Loucy (cell line): ENCODE measurements around the gene NAALADL1.

ENCODE experiments used
- H2AFZ ChIP-seq: fragments of 200-600 bp; sonication (generic); 2 replicates; pipeline ENCODE4 v1.6.0; 2016; ENCODE audit warnings: antibody characterized with exemption, mild to moderate bottlenecking, low read length, moderate library complexity
- H3F3A ChIP-seq: fragments of 200-600 bp; 2 replicates; pipeline ENCODE4 v1.6.0; 2016; ENCODE audit warnings: antibody characterized with exemption, low read depth, mild to moderate bottlenecking
- H3K27me3 ChIP-seq: fragments of 200-600 bp; sonication (generic); 2 replicates; pipeline ENCODE4 v1.6.1; 2014; ENCODE audit warnings: low read length, mild to moderate bottlenecking; ENCODE audit not compliant: insufficient read depth, poor library complexity, severe bottlenecking
- H3K36me3 ChIP-seq: fragments of 200-600 bp; sonication (generic); 2 replicates; pipeline ENCODE4 v1.6.1; 2016; ENCODE audit warnings: low read length; ENCODE audit not compliant: insufficient read depth
- H3K4me1 ChIP-seq: fragments of 200-600 bp; sonication (generic); 2 replicates; pipeline ENCODE4 v1.5.1; 2014; ENCODE audit warnings: low read length, mild to moderate bottlenecking; ENCODE audit not compliant: insufficient read depth, poor library complexity, severe bottlenecking
- H3K4me2 ChIP-seq: fragments of 200-600 bp; sonication (generic); 2 replicates; pipeline ENCODE4 v1.6.0; 2014; ENCODE audit warnings: antibody characterized with exemption, low read length, low read depth, mild to moderate bottlenecking; ENCODE audit not compliant: poor library complexity, severe bottlenecking
- H3K4me3 ChIP-seq: fragments of 200-600 bp; sonication (generic); 2 replicates; pipeline ENCODE4 v1.5.1; 2014; ENCODE audit warnings: low read length, mild to moderate bottlenecking, mixed read lengths; ENCODE audit not compliant: poor library complexity, severe bottlenecking
- H3K79me2 ChIP-seq: fragments of 200-600 bp; sonication (generic); 2 replicates; pipeline ENCODE4 v1.6.1; 2014; ENCODE audit warnings: low read length; ENCODE audit not compliant: insufficient read depth
- H3K9ac ChIP-seq: fragments of 200-600 bp; sonication (generic); 2 replicates; pipeline ENCODE4 v1.6.0; 2014; ENCODE audit warnings: mild to moderate bottlenecking, low read depth, low read length, moderate library complexity; ENCODE audit not compliant: poor library complexity, severe bottlenecking
- H3K9me2 ChIP-seq: fragments of 200-600 bp; sonication (generic); replicated peaks from 2 replicates; pipeline ENCODE4 v1.6.1; 2016; ENCODE audit warnings: low read depth, low read length, mixed read lengths
- H3K9me3 ChIP-seq: fragments of 200-600 bp; sonication (generic); 2 replicates; pipeline ENCODE4 v1.6.1; 2014; ENCODE audit warnings: mild to moderate bottlenecking, antibody characterized with exemption, low read length, low read depth; ENCODE audit not compliant: insufficient read depth
- H4K20me1 ChIP-seq: fragments of 200-600 bp; sonication (generic); 2 replicates; pipeline ENCODE4 v1.6.0; 2014; ENCODE audit warnings: antibody characterized with exemption, low read length, mild to moderate bottlenecking; ENCODE audit not compliant: insufficient read depth, poor library complexity, severe bottlenecking
- CTCF ChIP-seq: fragments of 200-600 bp; sonication (generic); conservative IDR thresholded peaks from 2 replicates; pipeline ENCODE4 v1.5.1; 2014; ENCODE audit warnings: mild to moderate bottlenecking, antibody characterized with exemption, low read length
- EZH2phosphoT487 ChIP-seq: fragments of 200-600 bp; IDR thresholded peaks from 2 replicates; pipeline ENCODE4 v1.6.1; 2018; ENCODE audit warnings: antibody characterized with exemption, mild to moderate bottlenecking, moderate library complexity, borderline replicate concordance

Gene NAALADL1

GRCh38 chr11:65083134-65083833 lies 24.9 kb upstream of the NAALADL1 start:
- peak overlapping the region; percentile 68 for H2AFZ ChIP-seq

GRCh38 chr11:65078786-65079342 lies 20.5 kb upstream of the NAALADL1 start:
- TF ChIP-seq CTCF (no peak), EZH2phosphoT487 (no peak)
- no peaks in the 10 kb centered on the region for H3F3A ChIP-seq
- H2AFZ ChIP-seq = no peak overlapping the region
- H3K9me3 ChIP-seq = no peaks in the 10 kb centered on the region
- peak overlapping the region; percentile 47 for H3K9ac ChIP-seq
- H3K79me2 ChIP-seq = peaks cover 79% of the 10 kb centered on the region
- H3K4me1 ChIP-seq = peaks cover 33% of the 10 kb centered on the region
- no peaks in the 10 kb centered on the region for H3K27me3 ChIP-seq
- peak overlapping the region; percentile 51 for H3K4me3 ChIP-seq
- H4K20me1 ChIP-seq = peaks cover 19% of the 10 kb centered on the region
- H3K36me3 ChIP-seq = peaks cover 20% of the 10 kb centered on the region; the same call in 1 of the 2 replicates
- peak overlapping the region; percentile 68 for H3K4me2 ChIP-seq
- no peaks in the 10 kb centered on the region for H3K9me2 ChIP-seq

More at GRCh38 chr11:65083134-65083833, 24.9 kb upstream of the NAALADL1 start:
- Histone ChIP-seq H4K20me1 (peaks cover 14% of the 10 kb centered on the region), H3K36me3 (peaks cover 14% of the 10 kb centered on the region; the same call in 1 of the 2 replicates), H3K9me2 (no peaks in the 10 kb centered on the region), H3K9ac (peak overlapping the region; percentile 87), H3K9me3 (no peaks in the 10 kb centered on the region), H3K79me2 (peaks cover 74% of the 10 kb centered on the region), H3K4me2 (peak overlapping the region; percentile 77), H3K4me1 (peaks cover 34% of the 10 kb centered on the region), H3K27me3 (no peaks in the 10 kb centered on the region), H3K4me3 (peak overlapping the region; percentile 82), H3F3A (no peaks in the 10 kb centered on the region)
- TF ChIP-seq CTCF (no peak), EZH2phosphoT487 (no peak)

- Histone ChIP-seq H3K36me3 (peaks cover 20% of the 10 kb centered on the region; the same call in 1 of the 2 replicates), H3K4me3 (peak overlapping the region; percentile 51), H3F3A (no peaks in the 10 kb centered on the region), H3K4me2 (peak overlapping the region; percentile 68), H3K9ac (peak overlapping the region; percentile 36), H3K79me2 (peaks cover 72% of the 10 kb centered on the region), H3K9me3 (no peaks in the 10 kb centered on the region), H3K9me2 (no peaks in the 10 kb centered on the region), H4K20me1 (peaks cover 19% of the 10 kb centered on the region), H2AFZ (no peak overlapping the region), H3K4me1 (peaks cover 31% of the 10 kb centered on the region), H3K27me3 (no peaks in the 10 kb centered on the region)
- peak; percentile 79 for TF ChIP-seq CTCF
- no peak for TF ChIP-seq EZH2phosphoT487
Observed at GRCh38 chr11:65078151-65078550, 19.8 kb upstream of the NAALADL1 start.
